KBM-7 (cell line): ENCODE results near the gene H1-8.

ENCODE experiments used
- DNase-seq: peaks from one replicate; pipeline ENCODE4 v3.0.0-alpha.2; 2015
- in situ Hi-C: fragments of 300-500 bp; cut with MboI; formaldehyde crosslinking; loops from 2 replicates; pipeline ENCODE4 v1.14.3; 2020; ENCODE audit warnings: low sequenced_read_pairs, low pct_unique_long_range_greater_than_20kb, mixed read lengths

Gene H1-8

GRCh38 chr3:129552287-129553050 lies 9.5 kb downstream of the H1-8 start:
- DNase-seq = no peak
- in situ Hi-C loops = no loop called here

- in situ Hi-C loops = no loop called here
- no peak for DNase-seq
Observed at GRCh38 chr3:129553171-129553570, 10.2 kb downstream of the H1-8 start.

GRCh38 chr3:129553719-129554118 lies 10.7 kb downstream of the H1-8 start:
- in situ Hi-C loops = no loop called here
- DNase-seq = no peak

GRCh38 chr3:129554356-129555152 lies 11.6 kb downstream of the H1-8 start:
- no peak for DNase-seq
- in situ Hi-C loops = no loop called here

GRCh38 chr3:129555153-129555550 lies 12.2 kb downstream of the H1-8 start:
- in situ Hi-C loops = no loop called here
- DNase-seq = no peak

- in situ Hi-C loops = no loop called here
- DNase-seq = no peak
Observed at GRCh38 chr3:129555616-129556357, 12.8 kb downstream of the H1-8 start.

- in situ Hi-C loops = no loop called here
- DNase-seq = no peak
Observed at GRCh38 chr3:129556358-129556695, 13.4 kb downstream of the H1-8 start.

- DNase-seq = no peak
- in situ Hi-C loops = no loop called here
Observed at GRCh38 chr3:129556890-129557547, 14.0 kb downstream of the H1-8 start.

GRCh38 chr3:129557548-129557894 lies 14.5 kb downstream of the H1-8 start:
- no peak for DNase-seq
- in situ Hi-C loops = no loop called here

GRCh38 chr3:129558081-129558771 lies 15.3 kb downstream of the H1-8 start:
- in situ Hi-C loops = no loop called here
- no peak for DNase-seq

- DNase-seq = no peak
- in situ Hi-C loops = no loop called here
Observed at GRCh38 chr3:129558772-129559564, 16.0 kb downstream of the H1-8 start.

GRCh38 chr3:129559565-129560079 lies 16.6 kb downstream of the H1-8 start:
- DNase-seq = no peak
- in situ Hi-C loops = no loop called here

GRCh38 chr3:129560269-129560787 lies 17.4 kb downstream of the H1-8 start:
- DNase-seq = no peak
- in situ Hi-C loops = no loop called here

- no peak for DNase-seq
- in situ Hi-C loops = no loop called here
Observed at GRCh38 chr3:129560911-129561594, 18.1 kb downstream of the H1-8 start.

GRCh38 chr3:129561619-129562248 lies 18.8 kb downstream of the H1-8 start:
- in situ Hi-C loops = no loop called here
- DNase-seq = no peak

GRCh38 chr3:129562803-129563202 lies 19.8 kb downstream of the H1-8 start:
- no peak for DNase-seq
- in situ Hi-C loops = no loop called here

- in situ Hi-C loops = no loop called here
Observed at GRCh38 chr3:129563332-129563731, 20.4 kb downstream of the H1-8 start.

More at GRCh38 chr3:129563332-129563731, 20.4 kb downstream of the H1-8 start:
- no peak for DNase-seq
